Ascending aorta (tissue), 2 donors: ENCODE measurements around the gene CEP170B. TPM values are rescaled to one million over a fixed set of nuclear protein-coding genes. Genes with fewer than 3 reads are reported as not detected.

ENCODE experiments used
- DNase-seq, 2 donors: peaks; one replicate each; pipeline ENCODE4 v3.0.0-alpha.2; 2019; ENCODE audit warnings: low spot score in 2 of 2
- H3K27ac ChIP-seq, 2 donors: fragments of 200-600 bp; sonication (generic); one replicate each; pipeline ENCODE4 v1.5.1; 2016 to 2017; ENCODE audit warnings: mild to moderate bottlenecking in 1 of 2
- H3K27me3 ChIP-seq: fragments of 200-600 bp; sonication (generic); one replicate; pipeline ENCODE4 v1.5.1; 2017
- H3K36me3 ChIP-seq, 2 donors: fragments of 200-600 bp; sonication (generic); one replicate each; pipeline ENCODE4 v1.5.1; 2016
- H3K4me1 ChIP-seq, 2 donors: fragments of 200-600 bp; sonication (generic); one replicate each; pipeline ENCODE4 v1.5.1; 2016 to 2017; ENCODE audit warnings: mild to moderate bottlenecking in 1 of 2
- H3K4me3 ChIP-seq, 2 donors: fragments of 200-600 bp; sonication (generic); one replicate each; pipeline ENCODE4 v1.5.1; 2016 to 2017; ENCODE audit warnings: mild to moderate bottlenecking in 1 of 2
- H3K9me3 ChIP-seq, 2 donors: fragments of 200-600 bp; sonication (generic); one replicate each; pipeline ENCODE4 v1.5.1; 2016
- CTCF ChIP-seq, 3 experiments: fragments of 200-600 bp in 2 of 3; fragments of 450-650 bp in 1 of 3; sonication (generic) in 2 of 3; IDR thresholded peaks; one replicate each; pipeline ENCODE4 v1.5.1; 2016 to 2019; ENCODE audit warnings: antibody characterized with exemption in 3 of 3, mild to moderate bottlenecking in 1 of 3, moderate library complexity in 1 of 3
- intact Hi-C: fragments of 100-400 bp; cut with DNase I; formaldehyde crosslinking; loops from one replicate; pipeline ENCODE4 v1.15.1; 2023
- total RNA-seq: library from RNA; depleted of rRNA; stranded (reverse); fragments of >200 nt; gene quantifications from one replicate; pipeline ENCODE4 v1.1.0, GENCODE V29; 2016

CEP170B gene
- total RNA-seq, 1 donor from 2014 or later, result 39.1 TPM

- no peak for TF ChIP-seq CTCF (IDR thresholded peaks at IDR 0.05)
- no peak overlapping the region for H3K4me3 ChIP-seq
- peaks cover 2 to 8% of the 10 kb centered on the region in 2 donors for H3K36me3 ChIP-seq
- H3K9me3 ChIP-seq, result no peaks in the 10 kb centered on the region
- H3K27ac ChIP-seq, result no peak overlapping the region
- peaks cover 4 to 16% of the 10 kb centered on the region in 2 donors for H3K4me1 ChIP-seq
- no peaks in the 10 kb centered on the region for H3K27me3 ChIP-seq
- intact Hi-C loops, result loop anchor here (5.0 kb wide), 1 partner anchor 109 kb away; the partner anchor contains the start of gene AHNAK2
- DNase-seq, result no peak
Observed at GRCh38 chr14:104868060-104868740, 3.1 kb downstream of the CEP170B start.

- Histone ChIP-seq H3K27me3 (no peaks in the 10 kb centered on the region), H3K4me3 (no peak overlapping the region), H3K36me3 (peaks cover 2 to 8% of the 10 kb centered on the region in 2 donors), H3K4me1 (peaks cover 4 to 16% of the 10 kb centered on the region in 2 donors), H3K9me3 (no peaks in the 10 kb centered on the region), H3K27ac (no peak overlapping the region)
- no peak for TF ChIP-seq CTCF (IDR thresholded peaks at IDR 0.05)
- intact Hi-C loops, result loop anchor here (5.0 kb wide), 1 partner anchor 108 kb away; the partner anchor contains the start of gene AHNAK2
- DNase-seq, result no peak
Observed at GRCh38 chr14:104868811-104869572, 3.9 kb downstream of the CEP170B start.

GRCh38 chr14:104869669-104870367 lies 4.8 kb downstream of the CEP170B start:
- peaks cover 2 to 8% of the 10 kb centered on the region in 2 donors for H3K36me3 ChIP-seq
- no peak for TF ChIP-seq CTCF (IDR thresholded peaks at IDR 0.05)
- no peaks in the 10 kb centered on the region for H3K27me3 ChIP-seq
- intact Hi-C loops, result loop anchor here (5.0 kb wide), 1 partner anchor 107 kb away; the partner anchor contains the start of gene AHNAK2
- H3K9me3 ChIP-seq, result no peaks in the 10 kb centered on the region
- no peak for DNase-seq
- peaks cover under 1 to 12% of the 10 kb centered on the region in 2 donors for H3K4me1 ChIP-seq
- H3K27ac ChIP-seq, result no peak overlapping the region
- no peak overlapping the region for H3K4me3 ChIP-seq

GRCh38 chr14:104870368-104871144 lies 5.5 kb downstream of the CEP170B start:
- Histone ChIP-seq H3K4me3 (no peak overlapping the region), H3K4me1 (peaks cover 0 to 12% of the 10 kb centered on the region in 2 donors), H3K36me3 (peaks cover 2 to 8% of the 10 kb centered on the region in 2 donors), H3K27ac (no peak overlapping the region), H3K9me3 (no peaks in the 10 kb centered on the region), H3K27me3 (no peaks in the 10 kb centered on the region)
- peak in 2 of 3 experiments; percentile 21 to 22 for TF ChIP-seq CTCF (IDR thresholded peaks at IDR 0.05)
- DNase-seq, result peak in 1 of 2 donors; percentile 45
- intact Hi-C loops, result no loop called here

- Histone ChIP-seq H3K27ac (no peak overlapping the region), H3K27me3 (no peaks in the 10 kb centered on the region), H3K4me1 (peaks cover 0 to 11% of the 10 kb centered on the region in 2 donors), H3K9me3 (no peaks in the 10 kb centered on the region), H3K4me3 (no peak overlapping the region), H3K36me3 (peaks cover 2 to 8% of the 10 kb centered on the region in 2 donors)
- intact Hi-C loops, result no loop called here
- DNase-seq, result no peak
- TF ChIP-seq CTCF (IDR thresholded peaks at IDR 0.05), result peak in 1 of 3 experiments; percentile 1
Observed at GRCh38 chr14:104871145-104871655, 6.1 kb downstream of the CEP170B start.
